HG03060 (cell line): Measurements from ENCODE around the gene L1CAM.

Experiments used
- ATAC-seq: cut with Tn5 transposase; IDR thresholded peaks from one replicate; pipeline ENCODE4 v1.9.1; 2021; ENCODE audit warnings: low read depth, moderate number of reproducible peaks; ENCODE audit not compliant: unreplicated experiment

The L1CAM gene, protein sequence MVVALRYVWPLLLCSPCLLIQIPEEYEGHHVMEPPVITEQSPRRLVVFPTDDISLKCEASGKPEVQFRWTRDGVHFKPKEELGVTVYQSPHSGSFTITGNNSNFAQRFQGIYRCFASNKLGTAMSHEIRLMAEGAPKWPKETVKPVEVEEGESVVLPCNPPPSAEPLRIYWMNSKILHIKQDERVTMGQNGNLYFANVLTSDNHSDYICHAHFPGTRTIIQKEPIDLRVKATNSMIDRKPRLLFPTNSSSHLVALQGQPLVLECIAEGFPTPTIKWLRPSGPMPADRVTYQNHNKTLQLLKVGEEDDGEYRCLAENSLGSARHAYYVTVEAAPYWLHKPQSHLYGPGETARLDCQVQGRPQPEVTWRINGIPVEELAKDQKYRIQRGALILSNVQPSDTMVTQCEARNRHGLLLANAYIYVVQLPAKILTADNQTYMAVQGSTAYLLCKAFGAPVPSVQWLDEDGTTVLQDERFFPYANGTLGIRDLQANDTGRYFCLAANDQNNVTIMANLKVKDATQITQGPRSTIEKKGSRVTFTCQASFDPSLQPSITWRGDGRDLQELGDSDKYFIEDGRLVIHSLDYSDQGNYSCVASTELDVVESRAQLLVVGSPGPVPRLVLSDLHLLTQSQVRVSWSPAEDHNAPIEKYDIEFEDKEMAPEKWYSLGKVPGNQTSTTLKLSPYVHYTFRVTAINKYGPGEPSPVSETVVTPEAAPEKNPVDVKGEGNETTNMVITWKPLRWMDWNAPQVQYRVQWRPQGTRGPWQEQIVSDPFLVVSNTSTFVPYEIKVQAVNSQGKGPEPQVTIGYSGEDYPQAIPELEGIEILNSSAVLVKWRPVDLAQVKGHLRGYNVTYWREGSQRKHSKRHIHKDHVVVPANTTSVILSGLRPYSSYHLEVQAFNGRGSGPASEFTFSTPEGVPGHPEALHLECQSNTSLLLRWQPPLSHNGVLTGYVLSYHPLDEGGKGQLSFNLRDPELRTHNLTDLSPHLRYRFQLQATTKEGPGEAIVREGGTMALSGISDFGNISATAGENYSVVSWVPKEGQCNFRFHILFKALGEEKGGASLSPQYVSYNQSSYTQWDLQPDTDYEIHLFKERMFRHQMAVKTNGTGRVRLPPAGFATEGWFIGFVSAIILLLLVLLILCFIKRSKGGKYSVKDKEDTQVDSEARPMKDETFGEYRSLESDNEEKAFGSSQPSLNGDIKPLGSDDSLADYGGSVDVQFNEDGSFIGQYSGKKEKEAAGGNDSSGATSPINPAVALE

DNA sequence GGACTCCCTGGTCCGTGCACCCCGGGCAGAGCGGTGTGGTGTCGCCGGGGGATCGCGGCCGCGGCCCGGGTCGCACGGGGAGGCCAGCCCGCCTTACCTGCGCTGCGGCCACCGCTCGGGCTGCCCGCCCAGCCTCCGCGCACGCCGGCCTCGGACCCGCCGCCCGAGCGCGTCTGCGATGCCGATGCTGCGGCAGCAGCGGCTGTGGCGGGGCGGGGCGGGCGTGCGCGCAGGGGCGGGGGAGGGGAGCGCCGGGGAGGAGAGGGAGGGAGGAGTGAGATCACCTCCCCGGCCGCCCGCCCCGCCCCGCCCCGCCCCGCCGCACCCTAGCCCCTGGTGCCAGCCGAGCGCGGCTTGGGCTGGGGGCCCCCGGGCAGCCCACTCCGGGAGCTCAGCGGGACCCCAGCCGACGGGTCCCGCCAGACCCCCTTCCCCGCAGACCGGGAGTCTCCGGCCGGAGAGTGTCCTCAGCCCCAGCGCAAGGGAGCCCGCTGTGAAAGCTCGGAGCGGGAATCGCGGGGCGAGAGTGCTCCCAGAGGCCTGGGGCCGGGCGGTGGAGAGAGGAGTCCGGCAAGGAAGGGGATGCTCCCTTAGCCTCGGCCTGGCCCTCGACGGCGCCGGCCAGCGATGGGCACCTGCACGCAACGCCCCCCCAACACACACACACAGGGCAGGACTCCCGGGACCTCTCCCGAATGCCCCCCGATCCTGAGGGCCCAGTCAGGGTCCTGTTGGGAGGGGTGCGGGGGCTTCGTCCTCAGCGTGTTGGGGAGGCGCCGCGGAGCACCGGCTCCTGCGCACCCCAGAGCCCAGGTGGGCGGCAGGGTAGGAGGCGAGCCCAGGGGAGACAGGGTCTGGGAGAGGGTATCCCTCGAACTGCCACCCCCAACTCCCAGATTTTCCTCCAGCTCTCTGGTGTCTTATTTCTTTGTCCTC is at the start of gene L1CAM:
Gene L1CAM (minus strand): TSS at position 206 of the 936 bp plus-strand sequence. CDS start 10,337 bp downstream, outside the sequence.
- ATAC-seq = no peak

DNA sequence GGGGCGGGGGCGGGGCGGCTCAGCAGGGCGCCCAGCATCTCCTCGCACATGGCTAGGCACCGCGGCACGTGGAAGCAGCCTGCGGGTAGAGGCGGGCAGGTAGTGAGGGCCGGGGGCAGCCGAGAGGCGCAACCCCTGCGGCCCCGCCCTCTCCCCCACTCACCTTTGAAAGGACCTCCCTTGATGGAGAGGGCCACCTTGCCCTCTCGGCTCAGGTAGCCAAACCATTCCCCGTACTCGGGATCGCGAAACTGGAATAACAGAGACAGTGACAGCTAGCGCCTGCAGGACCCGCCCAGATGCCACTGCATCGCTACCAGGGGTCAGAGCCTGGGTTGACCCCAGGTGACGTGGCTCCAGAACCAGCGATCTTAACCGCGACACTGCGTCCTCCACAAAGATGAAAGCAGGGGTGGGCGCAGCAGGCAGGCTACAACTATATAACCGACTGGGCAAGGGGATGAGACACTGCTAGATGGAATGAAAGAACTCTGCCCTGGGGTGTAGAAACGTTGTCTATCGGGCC is 49.4 kb upstream of the L1CAM start:
- no peak for ATAC-seq

DNA sequence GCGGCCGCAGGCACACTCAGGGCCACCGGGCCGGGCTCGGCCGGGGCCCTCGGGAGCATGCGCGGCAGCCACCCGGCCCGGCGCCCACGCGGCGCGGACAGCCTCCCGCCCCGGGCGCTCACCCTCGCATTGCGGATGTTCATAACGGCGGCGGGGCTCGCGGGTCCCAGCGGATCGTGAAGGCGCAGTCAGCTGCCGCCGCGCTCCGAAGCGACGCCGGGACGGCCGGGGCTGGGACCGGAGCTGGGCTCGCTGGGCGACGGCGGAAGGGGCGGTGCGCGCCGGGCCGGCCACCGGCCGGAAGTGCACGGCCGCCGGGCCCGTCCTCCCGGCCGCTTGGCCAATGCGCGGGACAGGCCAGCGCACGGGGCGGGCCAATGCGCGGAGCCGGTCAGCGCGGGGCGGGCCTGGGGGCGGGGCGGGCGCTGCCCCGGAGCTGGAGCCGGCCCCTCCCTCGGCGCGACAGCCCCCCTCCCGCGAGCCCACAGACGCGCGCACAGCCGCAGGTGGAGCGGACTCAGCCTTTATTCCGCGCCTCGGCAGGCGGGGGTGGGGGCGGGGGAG is 48.9 kb upstream of the L1CAM start, which contains the start of gene NAA10:
Gene NAA10 (minus strand): TSS at position 276 of the 564 bp plus-strand sequence. CDS start 133 bp downstream, at position 143.
- no peak for ATAC-seq

DNA sequence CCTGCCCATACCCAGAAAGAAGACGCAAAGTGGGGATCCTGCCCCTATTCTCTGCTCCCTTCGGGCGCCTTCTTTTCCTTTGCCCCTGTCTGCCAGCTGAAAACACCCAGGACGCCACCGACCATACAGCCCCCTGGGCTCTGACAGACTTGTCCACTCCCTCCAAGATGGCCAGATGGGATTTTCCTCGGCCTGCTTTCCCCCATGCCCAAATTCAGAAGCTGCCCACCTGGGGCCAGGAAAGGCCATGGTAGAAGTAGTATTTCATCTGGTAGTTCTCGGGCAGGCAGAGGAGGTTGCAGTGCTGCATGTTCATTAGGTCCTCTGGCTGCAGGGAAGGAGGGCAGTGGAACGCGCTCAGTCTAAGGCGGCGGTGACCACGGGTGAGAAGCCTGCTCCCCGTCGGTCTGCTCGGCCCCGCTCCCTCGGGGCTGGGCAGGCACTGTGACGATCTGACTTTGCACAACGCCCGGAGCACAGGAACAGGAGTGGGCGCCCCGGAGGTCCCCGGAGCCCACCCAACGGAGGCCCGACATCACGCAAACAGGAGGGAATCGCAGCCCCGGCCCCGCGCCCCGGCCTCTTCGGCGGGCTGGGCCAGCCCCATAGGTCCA is 48.3 kb upstream of the L1CAM start:
- no peak for ATAC-seq

DNA sequence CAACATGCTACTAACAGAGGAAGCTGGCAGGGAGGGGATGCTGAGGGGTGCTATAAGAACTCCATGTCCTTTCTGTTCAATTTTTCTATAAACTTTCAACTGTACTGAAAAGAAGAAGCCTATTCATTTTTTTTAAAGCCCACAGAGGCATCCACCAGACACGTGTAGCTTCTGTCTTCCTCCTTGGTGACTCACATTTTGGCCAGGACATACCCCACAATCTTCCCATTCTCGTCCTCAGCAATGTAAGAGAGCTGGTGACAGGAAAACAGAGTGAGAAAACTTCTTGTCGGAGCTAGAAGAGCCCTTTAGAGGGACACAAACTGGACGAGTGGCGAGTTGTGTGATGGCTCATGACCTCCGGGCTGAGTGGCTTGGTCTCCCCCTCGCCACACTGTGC is 47.8 kb upstream of the L1CAM start:
- ATAC-seq = no peak

DNA sequence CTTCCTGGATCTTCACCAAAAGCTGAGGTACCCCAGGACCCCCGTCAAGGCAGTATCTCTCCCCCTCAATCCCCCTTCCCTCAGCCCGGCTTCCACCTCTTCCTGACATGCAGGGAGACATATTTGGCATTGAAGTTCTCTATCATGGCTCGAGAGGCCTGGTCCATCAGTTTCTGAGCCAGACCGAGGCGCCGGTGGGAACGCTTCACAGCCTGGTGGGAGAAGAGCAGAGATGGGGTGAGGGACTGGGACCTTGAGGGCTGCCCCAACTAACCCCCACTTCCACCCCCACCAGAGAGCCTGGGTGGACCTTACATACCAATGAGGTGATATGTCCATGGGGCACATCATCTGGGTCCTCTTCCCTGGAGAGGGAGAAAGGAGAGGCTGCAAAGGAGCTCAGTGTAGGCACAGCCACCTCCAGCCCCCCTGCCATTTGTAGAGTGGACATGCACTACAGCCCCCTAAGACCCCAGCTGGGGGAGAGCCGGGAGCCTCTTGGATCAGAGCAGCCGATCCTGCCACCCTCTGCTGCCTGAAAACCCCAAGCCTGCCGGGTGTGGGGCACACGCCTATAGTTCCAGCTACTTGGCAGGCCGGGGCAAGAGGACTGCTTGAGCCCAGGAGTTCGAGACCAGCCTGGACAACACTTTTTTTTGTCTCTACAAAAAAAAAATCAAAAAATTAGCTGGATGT is 46.4 kb upstream of the L1CAM start:
- ATAC-seq = no peak

DNA sequence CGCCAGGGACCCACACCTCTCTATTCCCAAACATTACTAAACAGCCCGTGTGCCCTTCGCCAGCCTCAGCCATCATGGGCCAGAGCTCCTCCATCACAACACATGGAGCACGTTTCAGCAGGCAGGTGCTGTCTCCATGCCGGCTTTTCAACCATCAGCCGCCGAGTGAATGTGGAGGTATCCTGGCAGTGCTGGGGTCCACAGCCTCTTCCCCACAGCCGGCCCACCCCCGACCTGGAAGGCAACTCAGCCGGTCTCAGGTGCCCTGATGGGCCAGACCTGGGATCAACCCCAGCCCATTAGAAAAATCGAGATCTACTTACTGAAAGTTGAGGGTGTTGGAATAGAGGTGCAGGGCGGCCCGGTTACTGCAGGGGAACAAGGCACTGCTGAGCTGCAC is 45.8 kb upstream of the L1CAM start:
- no peak for ATAC-seq

DNA sequence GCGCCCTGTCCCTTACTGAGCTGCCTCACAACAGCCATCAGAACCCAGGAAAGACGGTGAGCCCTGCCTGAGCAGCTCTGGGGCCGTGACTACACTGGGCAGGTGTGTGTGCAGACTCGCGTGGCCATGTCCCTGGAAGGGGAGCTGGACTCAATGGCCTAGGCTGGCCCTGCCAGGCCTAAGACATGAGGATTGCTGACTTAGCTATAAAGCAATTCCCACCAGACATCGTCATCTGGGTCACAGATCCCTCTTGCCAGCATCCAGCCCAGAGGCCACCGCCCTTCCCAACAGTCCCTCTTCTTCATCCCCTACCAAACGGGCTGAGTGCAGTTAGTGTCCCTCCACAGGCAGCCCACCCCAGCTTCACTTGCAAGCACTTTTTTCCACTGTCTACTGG is 45.2 kb upstream of the L1CAM start:
- ATAC-seq = no peak

DNA sequence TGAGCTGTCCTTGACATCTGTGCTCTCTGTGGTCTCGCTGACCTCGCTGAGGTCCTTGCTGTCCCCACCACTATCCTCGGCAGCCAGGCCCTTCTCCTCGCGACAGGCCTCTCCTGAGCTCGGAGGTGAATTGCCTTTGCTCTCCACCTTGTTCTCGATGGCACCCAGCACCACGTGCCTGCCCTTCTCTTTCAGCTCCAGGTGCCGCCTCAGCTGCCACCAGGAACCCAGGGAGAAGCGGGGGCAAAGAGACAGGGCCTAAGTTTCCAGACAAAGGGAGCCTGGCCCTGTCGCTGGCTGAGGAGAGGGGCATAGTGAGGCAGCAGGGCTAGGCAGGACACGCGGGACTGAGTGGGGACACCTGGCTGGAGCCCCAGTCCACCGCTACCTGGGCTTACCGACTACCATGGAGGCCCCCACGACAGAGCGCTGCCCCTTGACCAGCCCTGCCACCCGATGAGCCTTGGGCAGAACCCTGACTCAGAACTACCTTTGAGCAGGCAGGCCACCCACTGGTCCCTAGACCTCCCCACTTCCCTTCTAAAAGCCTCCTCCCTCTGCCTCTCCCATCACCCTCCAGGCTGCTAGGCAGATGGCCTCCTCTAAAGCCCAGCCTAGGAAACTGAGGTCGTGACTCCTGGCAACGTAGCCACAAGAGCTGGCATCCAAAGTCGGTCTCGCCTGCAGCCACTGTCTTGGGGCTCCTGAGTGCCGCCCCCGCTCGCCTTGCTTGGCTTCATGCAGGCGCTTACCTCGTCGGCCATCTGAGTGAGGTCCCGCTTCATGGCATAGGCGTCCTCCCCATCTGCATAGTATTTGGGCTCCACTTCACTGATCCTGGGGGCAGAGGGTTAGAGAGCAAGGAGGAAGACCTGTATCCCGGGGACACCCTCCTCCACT is 44.3 kb upstream of the L1CAM start:
- no peak for ATAC-seq

DNA sequence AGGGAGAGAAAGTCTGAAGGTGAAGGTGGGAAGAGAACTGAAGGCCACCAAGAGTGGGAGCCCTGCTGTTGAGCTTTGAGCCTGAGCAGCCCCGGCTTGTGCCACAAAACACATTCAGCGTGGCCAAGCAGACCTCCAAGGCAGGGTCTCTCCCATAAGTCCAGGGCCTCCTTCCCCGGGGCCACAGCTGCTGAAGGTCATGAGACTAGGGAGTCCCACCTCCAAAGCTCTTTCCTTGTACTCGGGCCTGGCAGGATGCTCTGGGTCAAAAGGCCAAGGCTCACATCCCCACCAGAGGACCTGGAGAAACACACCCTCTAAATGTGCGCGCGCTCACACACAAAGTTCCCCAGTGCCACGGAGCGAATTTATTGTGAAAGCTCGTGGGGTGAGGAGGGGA is 43.6 kb upstream of the L1CAM start:
- ATAC-seq = no peak

DNA sequence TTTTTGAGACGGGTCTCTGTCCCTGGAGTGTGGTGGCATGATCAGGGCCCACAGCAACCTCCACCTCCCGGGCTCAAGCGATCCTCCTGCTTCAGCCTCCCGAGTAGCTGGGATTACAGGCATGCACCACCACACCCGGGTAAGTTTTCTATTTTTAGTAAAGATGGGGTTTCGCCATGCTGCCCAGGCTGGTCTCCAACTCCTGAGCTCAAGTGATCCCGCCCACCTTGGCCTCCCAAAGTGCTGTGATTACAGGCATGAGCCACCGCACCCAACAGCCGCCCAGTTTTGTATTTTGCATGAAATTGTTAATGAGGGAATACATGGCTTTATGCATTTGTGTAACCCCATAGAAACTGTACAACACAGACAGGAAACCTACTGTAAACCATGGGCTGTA is 42.9 kb upstream of the L1CAM start:
- ATAC-seq = no peak

DNA sequence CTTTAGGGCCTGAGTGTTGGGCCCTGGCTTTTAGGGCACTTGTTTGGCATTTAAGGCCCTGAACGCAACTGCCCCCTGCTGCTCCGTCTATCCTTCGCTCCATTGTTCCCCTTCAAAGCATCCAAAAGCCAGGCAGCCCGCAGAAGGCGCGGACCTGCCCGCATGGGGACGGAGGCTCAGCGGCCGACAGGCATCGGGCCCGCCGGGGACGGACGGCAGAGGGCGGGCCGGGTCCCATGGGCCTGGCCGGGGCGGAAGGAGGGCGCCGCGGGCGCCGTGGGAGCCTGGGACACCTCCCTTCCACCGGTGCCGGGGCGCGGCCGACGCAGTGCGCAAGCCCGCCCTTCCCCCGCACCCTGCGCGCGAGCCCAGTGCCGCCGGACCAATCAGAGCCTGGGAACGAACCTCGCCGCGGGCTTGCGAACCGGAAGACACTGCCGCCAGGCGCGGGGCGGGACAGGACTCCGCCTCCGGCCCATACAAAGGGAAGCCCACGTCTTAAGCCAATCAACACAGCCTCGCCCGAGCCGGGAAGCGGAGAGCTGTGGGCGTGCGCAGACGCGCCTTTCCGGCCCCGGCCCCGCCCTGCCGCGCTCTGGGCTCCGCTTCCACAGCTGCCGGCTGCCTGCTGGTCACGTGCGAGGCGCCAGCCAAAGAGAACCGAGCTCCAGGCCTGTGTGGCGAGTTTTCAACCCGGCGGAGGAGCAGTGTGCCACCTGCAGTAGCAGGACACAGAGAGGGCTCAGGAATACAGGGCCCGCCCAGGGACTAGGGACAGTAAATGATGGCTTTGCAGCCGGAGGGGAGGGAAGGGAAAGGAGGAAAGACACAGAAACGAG is 42.2 kb upstream of the L1CAM start:
- ATAC-seq = peak; percentile 62

DNA sequence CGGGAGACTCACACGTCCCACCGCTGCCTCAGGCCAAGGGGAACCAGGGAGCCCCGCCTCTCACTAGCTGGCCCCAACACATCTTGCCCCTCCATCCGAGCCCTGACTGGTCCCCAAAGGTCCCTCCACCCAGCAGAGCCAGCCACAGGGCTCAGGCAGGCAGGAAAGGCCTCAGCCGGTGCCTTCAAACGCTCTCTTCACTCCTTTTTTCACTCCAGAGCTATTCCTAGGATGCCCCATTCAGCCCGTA is 41.6 kb upstream of the L1CAM start:
- ATAC-seq = no peak

DNA sequence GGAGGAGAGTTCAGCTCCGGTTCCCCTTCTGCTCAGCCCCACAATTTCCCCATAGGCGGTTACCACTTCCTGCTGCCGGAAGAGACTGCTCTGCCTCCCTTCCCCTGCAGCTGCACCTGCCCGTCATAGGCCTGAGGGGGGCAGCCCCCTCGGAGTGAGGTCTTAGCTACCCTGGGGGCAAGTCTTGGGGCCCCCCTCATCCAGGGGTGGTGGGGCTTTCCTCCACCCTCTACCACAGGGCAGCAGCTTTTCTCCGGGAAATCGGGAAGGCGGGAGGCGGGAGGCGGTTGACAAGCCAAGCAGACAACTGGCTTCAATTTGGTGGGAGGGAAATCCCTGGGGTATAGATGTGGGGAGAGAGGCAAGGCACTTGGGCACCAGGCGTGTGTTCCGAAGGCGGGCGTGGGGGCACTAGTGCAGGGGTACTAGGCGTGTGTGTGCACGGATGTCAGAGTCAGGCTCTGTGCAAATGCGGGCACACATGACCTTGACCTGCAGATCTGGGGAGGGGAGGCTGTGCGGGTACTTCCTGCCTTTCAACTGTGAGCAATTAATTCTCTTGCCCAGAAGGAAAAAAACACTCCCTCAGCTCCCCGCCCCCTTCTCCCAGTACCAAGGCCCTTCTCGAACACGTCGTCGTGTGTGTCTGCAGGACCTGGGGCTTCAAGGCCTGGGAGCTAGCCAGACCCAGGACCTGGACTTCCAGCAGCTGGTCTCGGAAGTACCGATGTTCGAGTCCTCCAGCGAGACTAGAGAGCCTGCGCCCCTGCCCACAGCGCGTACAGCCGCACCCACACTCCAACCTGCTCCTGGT is 41.1 kb upstream of the L1CAM start:
- no peak for ATAC-seq

DNA sequence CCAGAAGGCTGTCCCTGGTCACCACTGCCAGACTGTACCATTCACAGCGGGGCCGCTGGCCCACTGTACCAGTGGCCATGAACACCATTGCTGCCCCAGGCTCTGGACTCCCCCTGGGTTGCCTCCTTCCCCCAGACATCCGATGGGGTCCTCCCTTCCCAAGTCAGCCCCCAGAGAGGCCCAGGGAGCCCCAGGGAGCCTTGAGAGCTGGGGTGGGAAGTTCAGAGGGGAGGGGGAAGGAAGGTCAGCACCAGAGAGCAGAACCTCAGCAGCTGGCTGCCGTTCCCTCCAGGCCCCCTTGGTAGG is 40.5 kb upstream of the L1CAM start:
- no peak for ATAC-seq
